Naive thymus-derived CD4-positive, alpha-beta T cell (primary cell): ENCODE results near the gene RABGGTA. TPM values are rescaled to one million over a fixed set of nuclear protein-coding genes. Genes with fewer than 3 reads are reported as not detected.
"Not testable (repeated sequence)": the region's sequence is repeated elsewhere in the genome, so short reads cannot be mapped to it uniquely, and the experiment has no call there.

Experiments
- ATAC-seq: fragments of 150-1000 bp; cut with Tn5 transposase; 2 replicates; pipeline ENCODE4 v1.10.0; 2021; ENCODE audit warnings: mild to moderate bottlenecking, moderate library complexity
- CTCF ChIA-PET: fragments of 350-600 bp; sonication (Branson Sonifier 250); formaldehyde crosslinking; loops from one replicate; lab custom pipeline; 2021; ENCODE audit warnings: antibody characterized with exemption; lab: Charles Lee
- POLR2A ChIA-PET: fragments of 350-600 bp; sonication (Branson Sonifier 250); formaldehyde crosslinking; loops from one replicate; lab custom pipeline; 2021; ENCODE audit warnings: antibody characterized with exemption, inconsistent platforms; lab: Charles Lee
- DNase-seq, 9 donors: peaks; one replicate each; pipeline versions ENCODE4 v3.0.0 to v3.0.0-alpha.2; 2020 to 2022; ENCODE audit warnings: mixed read lengths in 1 of 9
- H3K27ac ChIP-seq: one replicate; pipeline ENCODE4 v1.7.0; 2013; ENCODE audit warnings: mild to moderate bottlenecking, low read depth, low read length, moderate library complexity
- H3K27me3 ChIP-seq, 2 donors: one replicate each; pipeline ENCODE4 v1.7.0; 2013; ENCODE audit warnings: low read length in 2 of 2, mild to moderate bottlenecking in 2 of 2, moderate library complexity in 2 of 2; ENCODE audit not compliant: control insufficient read depth in 2 of 2, insufficient read depth in 2 of 2
- H3K36me3 ChIP-seq, 3 experiments: 1 replicate in 2 of 3; 2 replicates in 1 of 3; pipeline ENCODE4 v1.7.0; 2013; ENCODE audit warnings: low read length in 3 of 3, mild to moderate bottlenecking in 3 of 3, moderate library complexity in 1 of 3; ENCODE audit not compliant: insufficient read depth in 3 of 3, control insufficient read depth in 2 of 3
- H3K4me1 ChIP-seq, 2 donors: one replicate each; pipeline ENCODE4 v1.7.0; 2013; ENCODE audit warnings: low read length in 2 of 2, mild to moderate bottlenecking in 2 of 2, moderate library complexity in 1 of 2; ENCODE audit not compliant: control insufficient read depth in 2 of 2, insufficient read depth in 2 of 2
- H3K4me3 ChIP-seq: 2 replicates; pipeline ENCODE4 v1.7.0; 2013; ENCODE audit warnings: mild to moderate bottlenecking, low read length
- H3K9me3 ChIP-seq, 3 experiments: 1 replicate in 2 of 3; 2 replicates in 1 of 3; pipeline ENCODE4 v1.7.0; 2013; ENCODE audit warnings: low read length in 3 of 3; ENCODE audit not compliant: control insufficient read depth in 2 of 3
- H3K27ac Mint-ChIP-seq, 9 donors: one replicate each; pipeline ENCODE4 v1.8.0; 2020 to 2022; ENCODE audit warnings: mixed read lengths in 9 of 9, mild to moderate bottlenecking in 8 of 9, moderate library complexity in 5 of 9, inconsistent platforms in 2 of 9
- H3K27me3 Mint-ChIP-seq, 5 donors: one replicate each; pipeline ENCODE4 v1.8.0; 2021 to 2022; ENCODE audit warnings: mixed read lengths in 5 of 5, mild to moderate bottlenecking in 1 of 5
- H3K36me3 Mint-ChIP-seq, 5 donors: one replicate each; pipeline ENCODE4 v1.8.0; 2020 to 2022; ENCODE audit warnings: mixed read lengths in 5 of 5, mild to moderate bottlenecking in 3 of 5, inconsistent platforms in 1 of 5
- H3K4me1 Mint-ChIP-seq, 7 donors: one replicate each; pipeline ENCODE4 v1.8.0; 2020 to 2022; ENCODE audit warnings: mixed read lengths in 7 of 7, mild to moderate bottlenecking in 3 of 7, inconsistent platforms in 1 of 7
- H3K4me3 Mint-ChIP-seq, 10 donors: one replicate each; pipeline ENCODE4 v1.8.0; 2020 to 2022; ENCODE audit warnings: mild to moderate bottlenecking in 10 of 10, mixed read lengths in 10 of 10, moderate library complexity in 6 of 10, inconsistent platforms in 2 of 10
- H3K9me3 Mint-ChIP-seq, 11 donors: one replicate each; pipeline ENCODE4 v1.8.0; 2020 to 2022; ENCODE audit warnings: mixed read lengths in 11 of 11, mild to moderate bottlenecking in 4 of 11, inconsistent platforms in 1 of 11, moderate library complexity in 1 of 11
- intact Hi-C, 2 donors: fragments of 100-400 bp; cut with micrococcal nuclease; formaldehyde crosslinking; loops; one replicate each; pipeline ENCODE4 v1.15.1; 2023
- polyA plus RNA-seq, 2 donors: library from polyadenylated mRNA; unstranded; fragments of 300-500 nt; fragmentation: Illumina TruSeq; gene quantifications; one replicate each; pipeline ENCODE4 v1.2.3, GENCODE V29; 2021
- total RNA-seq, 6 experiments: library from RNA in 5 of 6; stranded (reverse) in 5 of 6; gene quantifications; 1 replicate in 5 of 6; 2 replicates in 1 of 6; pipeline ENCODE4 v1.2.3 and lab custom pipeline; 2021 to 2026

The RABGGTA gene
- total and polyA plus RNA-seq, 7 experiments from 2014 or later: 17.9 to 76.5 (median 54.3) TPM

DNA sequence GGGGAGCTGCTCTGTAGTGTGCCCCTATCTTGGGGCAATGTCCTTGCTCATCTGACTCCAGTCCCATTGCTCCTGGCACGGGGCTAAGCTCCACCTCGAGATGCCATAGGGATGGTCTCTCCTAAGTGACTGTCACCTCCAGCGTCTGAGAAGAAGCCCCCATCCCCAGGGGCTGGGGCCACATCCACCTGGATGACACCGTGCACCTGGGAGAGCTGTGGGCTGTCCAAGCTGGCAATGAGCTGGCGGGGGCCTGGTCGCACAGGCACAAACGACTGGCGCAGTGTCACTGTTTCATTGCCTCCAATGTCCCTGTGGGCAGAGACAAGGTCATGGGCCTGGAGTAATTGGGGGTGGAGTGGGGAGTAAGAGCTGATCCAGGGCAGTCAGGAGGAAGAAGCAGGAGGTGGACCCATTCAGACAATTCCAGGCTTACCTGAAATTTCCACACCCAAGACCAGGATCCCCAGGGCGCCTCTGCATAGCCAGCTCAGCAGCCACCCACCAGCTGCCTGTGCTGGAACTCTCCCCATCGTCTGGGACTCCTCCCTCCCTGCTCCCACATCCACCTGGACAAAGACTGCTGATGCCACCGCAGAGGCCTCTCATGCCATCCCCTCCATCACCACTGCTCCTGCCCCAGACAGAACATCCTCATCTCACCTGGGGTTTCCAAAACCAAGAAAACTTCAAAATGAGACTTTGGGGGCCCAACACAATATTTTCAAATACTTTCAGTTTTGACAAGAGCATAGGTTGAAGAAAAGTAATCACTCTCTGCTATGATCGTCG is 22.0 kb downstream of the RABGGTA start:
- ChIA-PET CTCF (interaction anchor here (1.1 kb wide), 1 partner anchor 46 kb away, joined by 3 read pairs; no protein-coding TSS in a partner anchor), POLR2A (interaction anchor here (1.1 to 2.9 kb wide), 3 partner anchors 22 to 54 kb away, joined by 3 to 18 read pairs (median 3); partner anchors contain the start of gene RABGGTA)
- Mint-ChIP-seq H3K4me3 (peak overlapping the region in 2 of 10 donors; percentile 27 to 44), H3K4me1 (peaks cover 4 to 48% (median 14%) of the 10 kb centered on the region in 7 donors), H3K9me3 (no peaks in the 10 kb centered on the region), H3K36me3 (peaks cover 0 to 19% (median 7%) of the 10 kb centered on the region in 5 donors), H3K27me3 (no peaks in the 10 kb centered on the region), H3K27ac (peak overlapping the region in 1 of 9 donors; percentile 88)
- no peak for DNase-seq
- no peak overlapping the region for H3K4me3 ChIP-seq
- H3K27ac ChIP-seq: no peak overlapping the region
- H3K36me3 ChIP-seq: peaks cover 0 to 26% (median 4%) of the 10 kb centered on the region in 3 experiments
- no peak for ATAC-seq
- H3K4me1 ChIP-seq: peaks cover 0 to 4% of the 10 kb centered on the region in 2 donors
- no peaks in the 10 kb centered on the region for H3K27me3 ChIP-seq
- intact Hi-C loops: no loop called here
- no peaks in the 10 kb centered on the region for H3K9me3 ChIP-seq

GRCh38 chr14:24247422-24247821 is 24.0 kb downstream of the RABGGTA start:
- no peaks in the 10 kb centered on the region for H3K27me3 ChIP-seq
- intact Hi-C loops: loop anchor here in 1 of 2 donors (1.0 kb wide), 1 partner anchor 24 kb away; the partner anchor contains the start of gene RABGGTA

DNA sequence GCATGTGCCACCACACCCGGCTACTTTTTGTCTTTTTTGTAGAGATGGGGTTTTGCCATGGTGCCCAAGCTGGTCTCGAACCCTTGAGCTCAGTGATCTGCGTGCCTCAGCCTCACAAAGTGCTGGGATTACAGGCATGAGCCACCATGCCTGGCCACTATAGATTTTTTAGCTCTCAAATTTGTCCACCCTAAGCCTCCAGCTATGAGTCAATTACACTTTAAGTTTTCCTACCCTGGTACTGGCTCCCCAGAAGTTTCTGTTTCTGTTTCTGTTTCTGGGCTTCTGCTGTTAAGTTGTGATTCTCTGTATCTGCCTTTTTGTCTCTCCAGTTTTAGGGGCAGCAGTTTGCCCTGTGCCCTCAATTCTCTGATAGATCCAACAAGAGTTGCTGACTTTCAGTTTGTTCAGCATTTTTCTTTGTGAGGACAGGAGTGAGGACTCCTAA is 24.6 kb downstream of the RABGGTA start:
- peaks cover 16 to 58% (median 25%) of the 10 kb centered on the region in 7 donors for H3K4me1 Mint-ChIP-seq
- H3K9me3 Mint-ChIP-seq: peaks cover 0 to 1% (median 0%) of the 10 kb centered on the region in 11 donors
- no peaks in the 10 kb centered on the region for H3K27me3 ChIP-seq
- peaks cover 0 to 8% (median 5%) of the 10 kb centered on the region in 5 donors for H3K36me3 Mint-ChIP-seq
- H3K4me3 Mint-ChIP-seq: peak overlapping the region in 6 of 10 donors; percentile 11 to 81 (median 52)
- POLR2A ChIA-PET: interaction anchor here (0.8 to 2.9 kb wide), 4 partner anchors 10 to 25 kb away, joined by 5 to 18 read pairs (median 6); partner anchors contain the start of gene RABGGTA
- H3K27ac Mint-ChIP-seq: peak overlapping the region; percentile 6 to 95 (median 71)
- peak overlapping the region; percentile 16 for H3K27ac ChIP-seq
- ATAC-seq (no peak), DNase-seq (no peak)
- H3K27me3 Mint-ChIP-seq: no peaks in the 10 kb centered on the region
- peak overlapping the region; percentile 13 for H3K4me3 ChIP-seq
- no peaks in the 10 kb centered on the region for H3K9me3 ChIP-seq
- peaks cover 0 to 14% (median under 1%) of the 10 kb centered on the region in 3 experiments for H3K36me3 ChIP-seq
- CTCF ChIA-PET: interaction anchor here (0.7 to 7.9 kb wide), 3 partner anchors 43 to 87 kb away, joined by 3 to 140 read pairs (median 4); partner anchors contain the start of genes DHRS1 and NOP9
- H3K4me1 ChIP-seq: peaks cover 9 to 17% of the 10 kb centered on the region in 2 donors
- intact Hi-C loops: loop anchor here in 1 of 2 donors (1.0 kb wide), 1 partner anchor 25 kb away; the partner anchor contains the start of gene RABGGTA

More at GRCh38 chr14:24247422-24247821, 24.0 kb downstream of the RABGGTA start:
- DNase-seq (no peak), ATAC-seq (no peak)
- Histone ChIP-seq H3K36me3 (peaks cover 0 to 14% (median 4%) of the 10 kb centered on the region in 3 experiments), H3K4me1 (peaks cover 8 to 15% of the 10 kb centered on the region in 2 donors), H3K27ac (no peak overlapping the region), H3K9me3 (no peaks in the 10 kb centered on the region), H3K4me3 (no peak overlapping the region)
- POLR2A ChIA-PET: interaction anchor here (0.7 to 2.9 kb wide), 3 partner anchors 9 to 25 kb away, joined by 3 to 18 read pairs (median 6); partner anchors contain the start of gene RABGGTA
- H3K9me3 Mint-ChIP-seq: peaks cover 0 to 1% (median 0%) of the 10 kb centered on the region in 11 donors
- CTCF ChIA-PET: interaction anchor here (0.6 to 7.9 kb wide), 4 partner anchors 51 to 86 kb away, joined by 3 to 140 read pairs (median 4); partner anchors contain the start of genes CIDEB, DHRS1 and NOP9
- peaks cover 12 to 59% (median 23%) of the 10 kb centered on the region in 7 donors for H3K4me1 Mint-ChIP-seq
- peak overlapping the region in 4 of 10 donors; percentile 11 to 59 (median 44) for H3K4me3 Mint-ChIP-seq
- peaks cover 0 to 8% (median 5%) of the 10 kb centered on the region in 5 donors for H3K36me3 Mint-ChIP-seq
- no peaks in the 10 kb centered on the region for H3K27me3 Mint-ChIP-seq
- H3K27ac Mint-ChIP-seq: peak overlapping the region in 8 of 9 donors; percentile 3 to 95 (median 70)

DNA sequence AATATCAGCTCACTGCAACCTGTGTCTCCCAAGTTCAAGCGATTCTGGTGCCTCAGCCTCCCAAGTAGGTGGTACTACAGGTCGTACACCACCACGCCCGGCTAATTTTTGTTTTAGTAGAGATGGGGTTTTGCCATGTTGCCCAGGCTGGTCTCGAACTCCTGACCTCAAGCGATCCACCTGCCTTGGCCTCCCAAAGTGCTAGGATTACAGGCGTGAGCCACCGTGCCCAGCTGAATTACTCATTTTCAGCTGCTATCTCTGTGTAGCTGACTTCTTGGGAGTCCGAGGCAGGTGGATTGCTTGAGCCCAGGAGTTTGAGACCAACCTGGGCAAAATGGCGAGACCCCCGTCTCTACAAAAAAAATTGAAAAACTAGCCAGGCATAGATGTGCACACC is 26.0 kb downstream of the RABGGTA start:
- Mint-ChIP-seq H3K4me1 (peaks cover 19 to 54% (median 38%) of the 10 kb centered on the region in 7 donors), H3K27ac (peak overlapping the region in 4 of 9 donors; percentile 57 to 89 (median 84)), H3K36me3 (peaks cover 0 to 13% (median 4%) of the 10 kb centered on the region in 5 donors), H3K4me3 (peak overlapping the region in 2 of 10 donors; percentile 24 to 37)
- DNase-seq, H3K27me3 Mint-ChIP-seq, H3K27me3 ChIP-seq, H3K9me3 ChIP-seq, H3K9me3 Mint-ChIP-seq, H3K4me3 ChIP-seq, intact Hi-C loops, ATAC-seq, H3K27ac ChIP-seq: not testable (repeated sequence)
- ChIA-PET POLR2A (interaction anchor here (0.6 to 1.8 kb wide), 6 partner anchors 17 to 88 kb away, joined by 3 to 6 read pairs (median 4); partner anchors contain the start of genes DHRS1, LTB4R2, NOP9 and RABGGTA), CTCF (interaction anchor here (0.7 to 7.9 kb wide), 6 partner anchors 26 to 889 kb away, joined by 3 to 140 read pairs (median 4); partner anchors contain the start of genes CIDEB, DHRS1, LTB4R and LTB4R2)
- peaks cover 6 to 22% (median 8%) of the 10 kb centered on the region in 3 experiments for H3K36me3 ChIP-seq
- H3K4me1 ChIP-seq: peaks cover 23 to 31% of the 10 kb centered on the region in 2 donors

DNA sequence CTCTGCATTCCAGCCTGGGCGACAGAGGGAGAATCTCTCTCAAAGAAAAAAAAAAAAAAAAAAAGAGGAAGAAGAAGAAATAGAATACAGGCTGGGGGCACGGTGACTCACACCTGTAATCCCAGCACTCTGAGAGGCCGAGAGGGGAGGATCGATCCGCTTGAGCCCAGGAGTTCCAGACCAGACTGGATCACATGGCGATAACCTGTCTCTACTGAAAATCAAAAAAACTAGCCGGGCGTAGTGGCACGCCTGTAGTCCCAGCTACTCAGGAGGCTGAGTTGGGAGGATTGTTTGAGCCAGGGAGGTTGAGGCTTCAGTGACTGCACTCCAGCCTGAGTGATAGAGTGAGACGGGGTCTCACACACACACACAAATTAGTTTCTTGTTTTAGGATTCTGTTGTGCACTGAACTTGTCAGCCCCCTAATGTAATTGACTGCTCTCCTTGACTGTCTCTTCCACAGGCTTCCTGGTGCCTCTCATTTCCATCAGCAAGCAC is 28.0 kb downstream of the RABGGTA start:
- ATAC-seq (no peak), DNase-seq (peak in 1 of 9 donors; percentile 30)
- POLR2A ChIA-PET: interaction anchor here (0.6 to 7.2 kb wide), 21 partner anchors 10 to 193 kb away, joined by 3 to 125 read pairs (median 8); partner anchors contain the start of genes CBLN3, CHMP4A, DHRS1 and GMPR2
- no peaks in the 10 kb centered on the region for H3K27me3 ChIP-seq
- peak overlapping the region; percentile 98 to 100 (median 100) for H3K27ac Mint-ChIP-seq
- peaks cover 16 to 29% (median 20%) of the 10 kb centered on the region in 3 experiments for H3K36me3 ChIP-seq
- peak overlapping the region; percentile 78 for H3K4me3 ChIP-seq
- peaks cover 3 to 19% (median 6%) of the 10 kb centered on the region in 5 donors for H3K36me3 Mint-ChIP-seq
- no peaks in the 10 kb centered on the region for H3K9me3 ChIP-seq
- peaks cover 34 to 64% (median 58%) of the 10 kb centered on the region in 7 donors for H3K4me1 Mint-ChIP-seq
- H3K27me3 Mint-ChIP-seq: no peaks in the 10 kb centered on the region
- peaks cover 40 to 41% of the 10 kb centered on the region in 2 donors for H3K4me1 ChIP-seq
- CTCF ChIA-PET: interaction anchor here (0.6 to 7.9 kb wide), 20 partner anchors 8 to 261 kb away, joined by 3 to 140 read pairs (median 6); partner anchors contain the start of genes CHMP4A, CIDEB, DHRS1 and KHNYN
- H3K27ac ChIP-seq: peak overlapping the region; percentile 98
- H3K4me3 Mint-ChIP-seq: peak overlapping the region; percentile 84 to 99 (median 98)
- H3K9me3 Mint-ChIP-seq: peaks cover 0 to 1% (median 0%) of the 10 kb centered on the region in 11 donors
- intact Hi-C loops: loop anchor here (1.0 to 2.0 kb wide), 3 partner anchors 54 to 433 kb away; no protein-coding TSS in a partner anchor
